ENCODE measurements around the gene ST6GAL1.

Gene ST6GAL1

DNA sequence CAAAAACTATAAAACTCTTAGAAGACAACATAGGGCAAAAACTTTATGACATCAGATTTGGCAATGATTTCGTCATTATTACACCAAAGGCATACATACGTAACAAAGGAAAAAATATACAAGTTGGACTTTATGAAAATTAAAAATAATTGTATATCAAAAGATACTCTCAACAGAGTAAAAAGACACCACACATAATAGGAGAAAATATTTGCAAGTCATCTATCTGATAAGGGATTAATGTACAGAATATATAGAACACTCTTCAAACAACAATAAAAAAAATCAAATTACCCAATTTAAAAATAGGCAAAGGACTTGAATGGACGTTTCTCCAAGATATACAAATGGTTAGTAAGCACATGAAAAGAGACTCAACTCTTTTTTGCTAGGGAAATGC lies 131.4 kb downstream of the ST6GAL1 start:
- TF ChIP-seq, protein P1, sequence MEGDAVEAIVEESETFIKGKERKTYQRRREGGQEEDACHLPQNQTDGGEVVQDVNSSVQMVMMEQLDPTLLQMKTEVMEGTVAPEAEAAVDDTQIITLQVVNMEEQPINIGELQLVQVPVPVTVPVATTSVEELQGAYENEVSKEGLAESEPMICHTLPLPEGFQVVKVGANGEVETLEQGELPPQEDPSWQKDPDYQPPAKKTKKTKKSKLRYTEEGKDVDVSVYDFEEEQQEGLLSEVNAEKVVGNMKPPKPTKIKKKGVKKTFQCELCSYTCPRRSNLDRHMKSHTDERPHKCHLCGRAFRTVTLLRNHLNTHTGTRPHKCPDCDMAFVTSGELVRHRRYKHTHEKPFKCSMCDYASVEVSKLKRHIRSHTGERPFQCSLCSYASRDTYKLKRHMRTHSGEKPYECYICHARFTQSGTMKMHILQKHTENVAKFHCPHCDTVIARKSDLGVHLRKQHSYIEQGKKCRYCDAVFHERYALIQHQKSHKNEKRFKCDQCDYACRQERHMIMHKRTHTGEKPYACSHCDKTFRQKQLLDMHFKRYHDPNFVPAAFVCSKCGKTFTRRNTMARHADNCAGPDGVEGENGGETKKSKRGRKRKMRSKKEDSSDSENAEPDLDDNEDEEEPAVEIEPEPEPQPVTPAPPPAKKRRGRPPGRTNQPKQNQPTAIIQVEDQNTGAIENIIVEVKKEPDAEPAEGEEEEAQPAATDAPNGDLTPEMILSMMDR (conservative IDR thresholded peaks at IDR 0.05; ENCODE audit: low read length): no peak

DNA sequence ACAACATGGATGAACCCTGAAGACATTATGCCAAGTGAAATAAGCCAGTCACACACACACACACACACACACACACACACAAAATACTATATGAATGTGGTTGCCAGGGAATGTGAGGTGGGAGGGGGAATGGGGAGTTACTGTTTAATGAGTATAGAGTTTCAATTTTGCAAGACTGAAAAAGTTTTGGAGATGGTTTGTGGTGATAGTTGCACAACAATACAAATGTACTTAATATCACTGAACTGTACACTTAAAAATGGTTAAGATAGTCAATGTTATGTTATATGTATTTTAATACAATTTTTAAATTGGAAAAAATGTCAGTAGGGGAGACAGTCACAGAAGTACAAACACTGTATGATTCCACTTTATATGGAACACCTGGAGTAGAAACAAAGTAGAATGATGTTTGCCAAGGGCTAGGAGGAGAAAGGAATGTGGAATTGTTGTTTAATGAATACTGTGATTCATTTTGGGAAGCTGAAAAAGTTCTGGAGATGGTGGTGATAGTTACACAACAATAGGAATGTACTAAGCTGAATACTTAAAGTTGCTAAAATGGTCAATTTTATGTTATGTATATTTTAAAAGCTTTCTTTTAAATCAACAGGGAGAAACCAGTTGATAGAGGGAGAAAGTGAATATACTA lies 132.3 kb downstream of the ST6GAL1 start:
- no peak overlapping the region for H3K4me3 ChIP-seq (ENCODE audit: low read length)
- TF ChIP-seq, protein P1 (conservative IDR thresholded peaks at IDR 0.05; ENCODE audit: low read length): no peak
- peak; percentile 92 for DNase-seq (ENCODE audit: low read depth)

More for the DNA sequence above, 131.4 kb downstream of the ST6GAL1 start:
- DNase-seq (ENCODE audit: low read depth): no peak
- no peak overlapping the region for H3K4me3 ChIP-seq (ENCODE audit: low read length)

DNA sequence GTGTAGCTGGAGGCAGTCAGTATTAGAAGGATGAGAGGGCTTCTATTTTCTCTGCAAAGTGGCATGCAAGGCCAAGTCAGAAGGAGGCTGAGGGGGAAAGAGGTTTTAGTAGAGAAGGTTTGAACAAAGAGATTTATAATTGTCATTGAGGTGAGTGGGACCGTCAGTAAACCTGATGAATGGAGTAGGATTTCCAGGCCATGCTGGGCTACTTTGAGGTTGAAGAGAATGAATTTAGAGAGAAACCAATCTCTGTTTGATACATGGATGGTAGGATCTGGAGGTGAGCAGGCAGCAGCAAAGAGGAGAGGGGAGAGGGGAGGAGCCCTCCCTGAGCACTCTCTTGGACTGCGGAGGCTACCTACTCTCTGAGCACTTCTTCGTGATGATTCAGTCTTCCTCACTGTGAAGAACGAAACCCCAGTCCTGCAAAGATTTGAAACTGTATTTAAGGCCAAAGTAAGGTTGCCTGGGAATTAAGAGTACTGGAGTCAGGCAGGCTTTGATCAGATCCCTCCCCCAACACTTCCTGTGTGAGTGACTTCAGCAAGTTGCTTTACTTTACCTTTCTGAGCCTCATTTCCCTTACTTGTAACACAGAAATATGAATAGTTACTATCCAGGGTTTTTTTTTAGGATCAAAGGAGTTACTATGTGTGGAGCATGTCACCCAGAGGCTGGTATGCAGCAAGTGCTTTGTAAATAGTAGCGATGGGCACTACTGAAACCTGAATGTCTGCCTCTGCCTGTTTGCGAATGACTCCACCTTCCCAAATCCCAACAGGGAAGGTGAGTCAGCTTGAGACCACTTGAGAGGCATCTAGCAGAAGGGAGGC lies 133.2 kb downstream of the ST6GAL1 start:
- TF ChIP-seq, protein P1 (conservative IDR thresholded peaks at IDR 0.05; ENCODE audit: low read length): no peak

DNA sequence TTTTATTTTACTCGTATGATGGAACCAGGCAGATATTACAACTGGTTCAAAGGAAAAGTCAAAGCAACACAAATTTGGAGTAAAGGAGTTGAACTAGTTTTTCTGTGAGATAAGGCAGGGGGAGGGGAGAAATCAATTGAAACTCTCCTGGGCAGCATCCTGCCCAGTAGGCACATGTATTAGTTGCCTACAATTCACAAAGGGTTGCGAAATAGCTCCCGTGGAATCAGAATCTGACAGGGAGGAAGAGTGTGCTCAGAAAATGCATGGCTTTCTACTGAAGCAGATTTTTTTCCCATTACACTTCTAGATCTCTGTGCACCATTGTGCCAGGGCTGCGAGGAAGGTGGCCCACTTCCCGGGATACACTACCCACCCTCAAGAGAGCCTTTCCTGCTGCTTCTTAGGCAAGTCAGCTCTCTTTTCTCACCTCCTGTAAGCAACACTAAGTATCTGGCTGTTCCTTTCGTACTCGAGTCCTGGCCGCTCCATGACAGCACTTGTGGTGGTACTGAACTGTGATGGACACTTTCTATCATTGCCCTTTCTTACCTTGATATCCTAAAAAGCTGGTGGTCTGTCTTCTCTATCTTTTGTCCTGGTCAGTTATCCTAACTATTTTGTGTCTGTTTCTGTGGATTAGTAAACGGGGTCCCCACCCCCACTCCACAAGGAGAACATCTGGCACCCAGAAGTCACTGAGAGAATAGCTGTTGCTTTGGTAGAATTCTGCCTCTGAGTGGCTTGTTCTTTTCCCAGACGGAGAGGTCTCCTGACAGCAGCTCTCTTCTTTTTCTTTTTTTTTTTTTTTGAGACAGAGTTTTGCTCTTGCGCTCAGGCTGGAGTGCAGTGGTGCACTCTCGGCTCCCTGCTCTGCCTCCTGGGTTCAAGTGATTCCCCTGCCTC lies 134.1 kb downstream of the ST6GAL1 start:
- peak; percentile 76 for DNase-seq (ENCODE audit: low read depth)
- TF ChIP-seq, protein P1 (conservative IDR thresholded peaks at IDR 0.05; ENCODE audit: low read length): no peak
- peak overlapping the region; percentile 33 for H3K4me3 ChIP-seq (ENCODE audit: low read length)

More for the DNA sequence above, 133.2 kb downstream of the ST6GAL1 start:
- no peak overlapping the region for H3K4me3 ChIP-seq (ENCODE audit: low read length)
- no peak for DNase-seq (ENCODE audit: low read depth)

DNA sequence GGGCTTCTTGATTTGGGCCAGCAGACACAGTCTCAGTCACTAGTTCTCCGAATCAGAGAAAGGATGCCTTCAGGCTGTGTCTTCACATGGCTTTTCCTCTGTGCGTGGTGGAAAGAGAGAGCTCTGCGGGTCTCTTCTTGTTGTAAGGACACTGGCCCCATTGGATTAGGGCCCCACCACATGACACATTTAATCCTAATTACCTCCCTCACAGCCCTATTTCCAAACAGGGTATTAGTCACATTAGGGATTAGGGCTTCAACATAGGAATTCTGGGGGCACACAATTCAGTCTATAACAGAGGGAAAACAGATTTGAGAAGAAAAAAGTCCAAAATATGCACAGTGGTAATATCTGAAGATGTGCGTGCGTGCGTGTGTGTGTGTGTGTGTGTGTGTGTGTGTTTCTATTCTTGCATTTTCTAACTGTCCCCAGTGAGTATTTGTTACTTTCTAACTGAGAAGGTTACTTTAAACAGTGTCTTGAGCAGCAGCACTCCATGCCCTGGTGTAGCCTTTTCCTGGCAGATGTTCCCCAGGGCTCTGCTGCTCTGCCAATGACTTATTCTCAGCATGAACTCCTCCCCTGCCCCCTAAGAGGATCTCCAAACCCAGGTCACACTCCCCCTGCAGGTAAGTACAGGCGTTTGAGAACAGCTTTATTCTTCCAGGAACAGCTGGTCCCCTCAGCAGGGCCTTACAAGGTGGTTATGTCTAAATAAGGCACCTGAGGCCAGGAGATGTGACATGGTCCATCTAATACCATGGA lies 136.1 kb downstream of the ST6GAL1 start:
- TF ChIP-seq, protein P1 (conservative IDR thresholded peaks at IDR 0.05; ENCODE audit: low read length): no peak
- DNase-seq (ENCODE audit: low read depth): no peak
- no peak overlapping the region for H3K4me3 ChIP-seq (ENCODE audit: low read length)

DNA sequence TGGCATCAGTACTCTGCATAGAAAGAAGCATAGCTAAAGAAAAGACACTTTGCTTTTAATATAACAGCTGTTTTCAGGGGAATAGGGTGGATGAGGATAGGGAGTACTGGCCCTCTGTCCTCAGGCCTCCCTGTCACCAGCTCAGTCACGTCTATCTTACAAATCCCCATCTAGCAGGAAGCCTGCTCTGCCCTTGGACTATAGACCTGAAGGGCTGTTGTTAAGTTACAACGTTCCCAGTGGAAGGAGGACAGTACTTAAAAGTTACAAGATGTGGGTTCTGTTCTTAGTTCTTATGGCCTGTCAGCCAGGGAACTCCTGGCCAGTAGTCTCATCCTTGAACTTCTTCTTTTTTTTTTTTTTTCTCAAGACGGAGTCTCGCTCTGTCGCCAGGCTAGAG lies 138.5 kb downstream of the ST6GAL1 start:
- no peak overlapping the region for H3K4me3 ChIP-seq (ENCODE audit: low read length)
- no peak for DNase-seq (ENCODE audit: low read depth)
- TF ChIP-seq, protein P1 (conservative IDR thresholded peaks at IDR 0.05; ENCODE audit: low read length): no peak
